NB4 (cell line): Measurements from ENCODE around the gene CDR2.

ENCODE experiments used
- CTCF ChIP-seq: IDR thresholded peaks from one replicate; pipeline ENCODE4 v1.5.1; 2012; ENCODE audit warnings: low read depth, low read length
- MAX ChIP-seq: IDR thresholded peaks from 2 replicates; pipeline ENCODE4 v1.6.1; 2011; ENCODE audit warnings: low read depth, low read length
- MYC ChIP-seq: IDR thresholded peaks from 2 replicates; pipeline ENCODE4 v1.6.1; 2011; ENCODE audit warnings: low read depth, low read length
- POLR2A ChIP-seq: IDR thresholded peaks from 2 replicates; pipeline ENCODE4 v1.6.1; 2011; ENCODE audit warnings: mild to moderate bottlenecking; ENCODE audit not compliant: insufficient read length; ENCODE audit errors: extremely low read depth

- no peak for TF ChIP-seq CTCF
- no peak for TF ChIP-seq POLR2A
- TF ChIP-seq MYC, result no peak
- TF ChIP-seq MAX, result no peak
Measured at GRCh38 chr16:22356930-22357634, 17.3 kb downstream of the CDR2 start.
